ENCODE measurements around the gene PLIN4.

Gene PLIN4

DNA sequence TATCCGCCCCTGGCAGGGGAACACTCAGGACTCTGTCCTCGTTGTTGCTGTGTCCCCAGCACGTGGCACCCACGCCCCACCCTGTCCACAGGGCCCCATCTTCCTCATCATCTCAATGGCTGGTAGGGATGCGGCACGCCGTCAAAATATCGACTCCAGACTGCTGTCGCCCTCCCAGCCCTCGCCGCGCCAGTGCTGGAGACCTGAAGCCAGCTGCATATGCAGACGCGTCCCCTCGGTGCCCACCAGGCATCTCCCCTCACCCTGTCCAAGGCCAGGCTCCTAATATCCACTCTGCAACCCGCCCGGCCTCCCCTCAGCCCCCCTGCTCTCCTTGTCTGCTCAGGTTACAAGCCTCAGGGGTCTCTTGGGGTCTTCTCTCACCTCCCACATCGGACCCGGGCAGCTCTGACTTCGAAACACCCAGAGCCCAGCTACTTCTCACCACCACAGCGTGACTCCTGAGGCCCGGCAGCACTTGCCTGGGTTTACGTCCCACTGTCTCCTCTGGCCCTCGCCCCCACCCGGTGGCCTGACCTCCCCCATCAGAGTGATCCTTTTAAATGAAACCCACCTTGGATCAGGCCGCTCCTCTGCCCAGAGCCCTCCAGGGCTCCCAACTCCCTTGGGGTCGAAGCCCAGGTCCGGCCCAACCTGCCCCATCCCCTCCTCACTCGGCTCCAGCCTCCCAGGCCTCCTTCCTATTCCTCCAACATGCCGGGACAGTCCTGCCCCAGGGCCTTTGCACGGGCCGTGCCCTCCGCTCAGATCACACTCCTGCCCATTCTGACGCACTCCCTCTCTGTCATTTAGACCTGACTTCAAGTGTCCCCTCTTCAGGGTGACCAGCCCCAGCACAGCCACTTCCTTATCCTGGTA, 12.5 kb downstream of the PLIN4 start:
- DNase-seq = no peak

- DNase-seq = no peak
Measured at GRCh38 chr19:4504891-4505569, 13.3 kb downstream of the PLIN4 start.

GRCh38 chr19:4504297-4504701, 14.0 kb downstream of the PLIN4 start:
- no peak for DNase-seq

DNA sequence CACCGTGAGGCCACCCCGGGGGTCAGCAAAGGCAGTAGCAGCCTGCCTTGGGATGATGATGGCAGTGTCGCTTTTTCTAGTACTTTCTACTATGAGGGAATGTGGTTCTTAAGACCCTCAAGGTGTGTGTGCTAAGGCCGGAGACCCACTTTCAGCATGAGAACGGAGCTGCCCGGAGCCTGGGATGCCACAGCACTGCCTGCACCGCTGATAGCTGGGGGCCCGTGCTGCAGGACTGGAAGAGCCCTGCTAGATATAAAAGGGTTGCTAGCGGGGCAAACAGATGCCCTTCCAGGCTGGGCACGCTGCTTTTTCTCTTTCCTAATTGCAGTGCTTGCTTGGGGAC, 14.5 kb downstream of the PLIN4 start:
- DNase-seq = no peak

DNA sequence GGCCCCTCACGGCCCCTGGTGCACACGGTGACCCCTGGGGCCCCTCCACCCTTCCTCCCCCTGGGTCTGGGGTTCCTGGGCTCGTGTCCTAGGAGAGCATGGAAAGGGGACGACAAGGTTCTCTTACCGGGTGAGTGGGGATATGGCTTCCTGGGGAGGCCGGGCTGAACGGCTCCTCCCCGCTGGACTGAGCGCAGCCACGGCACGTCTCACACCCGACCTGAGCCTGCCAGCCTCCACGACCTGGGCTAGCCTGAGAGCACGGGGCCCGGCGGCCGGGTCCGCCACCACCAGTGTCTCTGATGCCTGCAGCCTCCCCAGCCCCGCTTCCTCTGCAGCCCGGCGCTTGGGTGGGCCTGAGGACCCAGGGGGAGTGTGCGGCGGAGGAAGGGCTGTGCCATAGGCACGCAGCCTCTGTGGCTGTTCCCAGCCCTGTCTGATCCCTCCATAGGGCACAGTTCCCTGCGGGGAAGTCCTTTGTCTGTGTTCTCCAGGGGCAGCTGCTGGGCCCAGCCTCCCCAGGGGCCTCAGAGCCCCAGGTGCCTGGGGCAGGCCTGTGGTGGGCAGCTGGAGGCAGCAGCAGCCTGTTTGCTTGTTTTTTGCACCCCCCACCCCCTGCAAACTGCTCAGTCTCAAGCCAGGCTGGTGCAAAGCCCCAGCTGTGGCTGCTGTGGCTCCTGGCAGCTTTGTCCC, 15.0 kb downstream of the PLIN4 start:
- DNase-seq = no peak

- no peak for DNase-seq
Measured at GRCh38 chr19:4502282-4503131, 15.8 kb downstream of the PLIN4 start.

- no peak for DNase-seq
Measured at GRCh38 chr19:4501691-4502090, 16.6 kb downstream of the PLIN4 start.

DNA sequence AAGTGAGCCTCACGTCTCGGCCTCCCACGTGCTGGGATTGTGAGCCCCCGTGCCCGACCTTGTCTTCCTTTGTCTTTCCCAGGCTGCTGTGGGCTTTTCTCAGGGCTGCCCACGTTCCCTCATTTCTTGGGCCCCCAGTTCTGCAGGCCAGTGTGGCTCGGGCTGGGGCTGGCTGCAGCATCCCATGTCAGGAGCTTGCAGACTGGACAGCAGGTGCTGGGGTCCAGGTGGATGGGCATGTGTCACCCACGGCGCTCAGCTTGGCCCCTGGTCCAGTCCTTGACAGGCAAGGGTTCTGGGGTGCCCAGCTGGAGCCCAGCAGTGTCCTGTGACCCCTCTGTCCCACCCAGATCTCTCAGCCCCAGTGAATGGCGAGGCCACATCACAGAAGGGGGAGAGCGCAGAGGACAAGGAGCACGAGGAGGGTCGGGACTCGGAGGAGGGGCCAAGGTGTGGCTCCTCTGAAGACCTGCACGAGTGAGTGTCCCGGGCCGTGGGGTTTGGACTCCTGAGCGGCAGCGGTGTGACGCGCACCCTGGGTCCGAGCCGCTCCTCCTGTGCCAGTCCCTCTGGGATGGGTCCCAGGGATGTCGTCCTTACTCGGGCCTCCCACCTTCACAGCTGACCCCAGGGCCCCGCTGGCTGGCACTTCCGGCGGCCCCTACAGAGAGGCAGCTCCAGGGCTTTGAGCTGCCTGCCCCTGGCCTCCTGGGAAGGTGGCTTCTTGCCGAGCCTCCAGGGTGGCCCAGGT, 17.3 kb downstream of the PLIN4 start:
- DNase-seq = no peak

GRCh38 chr19:4499855-4500254, 18.4 kb downstream of the PLIN4 start:
- DNase-seq = no peak

- DNase-seq = no peak
Measured at GRCh38 chr19:4499318-4499717, 19.0 kb downstream of the PLIN4 start.

- no peak for DNase-seq
Measured at GRCh38 chr19:4498694-4499093, 19.6 kb downstream of the PLIN4 start.

- DNase-seq = no peak
Measured at GRCh38 chr19:4497770-4498389, 20.4 kb downstream of the PLIN4 start.

GRCh38 chr19:4496304-4496703, 22.0 kb downstream of the PLIN4 start:
- no peak for DNase-seq

- DNase-seq = no peak
Measured at GRCh38 chr19:4495471-4495870, 22.8 kb downstream of the PLIN4 start.

- no peak for DNase-seq
Measured at GRCh38 chr19:4494691-4495064, 23.6 kb downstream of the PLIN4 start.

DNA sequence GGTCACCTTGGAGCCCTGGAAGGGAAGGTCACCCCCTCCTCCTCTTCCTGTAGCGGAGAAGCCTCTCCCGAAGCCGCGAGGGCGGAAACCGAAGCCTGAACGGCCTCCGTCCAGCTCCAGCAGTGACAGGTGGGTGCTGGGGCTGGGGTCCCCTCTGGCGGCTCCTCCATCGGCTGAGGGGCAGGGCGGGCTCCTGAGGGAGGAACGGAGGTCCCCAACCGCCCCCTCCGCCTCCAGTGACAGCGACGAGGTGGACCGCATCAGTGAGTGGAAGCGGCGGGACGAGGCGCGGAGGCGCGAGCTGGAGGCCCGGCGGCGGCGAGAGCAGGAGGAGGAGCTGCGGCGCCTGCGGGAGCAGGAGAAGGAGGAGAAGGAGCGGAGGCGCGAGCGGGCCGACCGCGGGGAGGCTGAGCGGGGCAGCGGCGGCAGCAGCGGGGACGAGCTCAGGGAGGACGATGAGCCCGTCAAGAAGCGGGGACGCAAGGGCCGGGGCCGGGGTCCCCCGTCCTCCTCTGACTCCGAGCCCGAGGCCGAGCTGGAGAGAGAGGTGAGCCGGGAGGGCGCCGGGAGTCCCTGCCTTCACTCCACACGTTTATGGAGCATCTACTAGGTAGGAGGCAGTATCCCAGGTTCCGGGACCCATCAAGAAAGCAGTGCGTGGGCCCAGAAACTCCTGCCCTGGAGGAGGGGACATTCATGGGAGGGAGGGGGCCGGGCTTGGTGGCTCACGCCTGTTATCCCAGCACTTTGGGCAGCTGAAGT, 24.2 kb downstream of the PLIN4 start:
- no peak for DNase-seq

GRCh38 chr19:4493104-4493928, 25.0 kb downstream of the PLIN4 start:
- DNase-seq = no peak

GRCh38 chr19:4492337-4493103, 25.8 kb downstream of the PLIN4 start:
- DNase-seq = no peak

DNA sequence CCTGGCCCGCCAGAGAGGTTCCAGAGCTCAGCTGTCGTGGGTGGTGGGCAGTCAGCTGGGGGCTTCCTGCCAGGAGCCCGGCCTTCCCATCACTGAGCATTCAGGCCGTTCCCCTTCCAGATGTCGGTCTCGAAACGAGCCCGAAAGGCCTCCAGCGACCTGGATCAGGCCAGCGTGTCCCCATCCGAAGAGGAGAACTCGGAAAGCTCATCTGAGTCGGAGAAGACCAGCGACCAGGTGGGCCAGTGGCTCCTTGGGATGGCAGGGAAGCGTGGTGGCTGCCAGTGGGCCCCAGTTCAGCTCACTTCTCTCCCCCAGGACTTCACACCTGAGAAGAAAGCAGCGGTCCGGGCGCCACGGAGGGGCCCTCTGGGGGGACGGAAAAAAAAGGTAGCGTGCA, 26.8 kb downstream of the PLIN4 start:
- DNase-seq = no peak
